Measurements from ENCODE around the gene GNAL. TPM values are rescaled to one million over a fixed set of nuclear protein-coding genes. Genes with fewer than 3 reads are reported as not detected.
"Not testable (repeated sequence)": the region's sequence is repeated elsewhere in the genome, so short reads cannot be mapped to it uniquely, and the experiment has no call there.

Gene GNAL
- total RNA-seq, 4 donors from 2014 or later = 4.4 to 35.4 (median 9.1) TPM

DNA sequence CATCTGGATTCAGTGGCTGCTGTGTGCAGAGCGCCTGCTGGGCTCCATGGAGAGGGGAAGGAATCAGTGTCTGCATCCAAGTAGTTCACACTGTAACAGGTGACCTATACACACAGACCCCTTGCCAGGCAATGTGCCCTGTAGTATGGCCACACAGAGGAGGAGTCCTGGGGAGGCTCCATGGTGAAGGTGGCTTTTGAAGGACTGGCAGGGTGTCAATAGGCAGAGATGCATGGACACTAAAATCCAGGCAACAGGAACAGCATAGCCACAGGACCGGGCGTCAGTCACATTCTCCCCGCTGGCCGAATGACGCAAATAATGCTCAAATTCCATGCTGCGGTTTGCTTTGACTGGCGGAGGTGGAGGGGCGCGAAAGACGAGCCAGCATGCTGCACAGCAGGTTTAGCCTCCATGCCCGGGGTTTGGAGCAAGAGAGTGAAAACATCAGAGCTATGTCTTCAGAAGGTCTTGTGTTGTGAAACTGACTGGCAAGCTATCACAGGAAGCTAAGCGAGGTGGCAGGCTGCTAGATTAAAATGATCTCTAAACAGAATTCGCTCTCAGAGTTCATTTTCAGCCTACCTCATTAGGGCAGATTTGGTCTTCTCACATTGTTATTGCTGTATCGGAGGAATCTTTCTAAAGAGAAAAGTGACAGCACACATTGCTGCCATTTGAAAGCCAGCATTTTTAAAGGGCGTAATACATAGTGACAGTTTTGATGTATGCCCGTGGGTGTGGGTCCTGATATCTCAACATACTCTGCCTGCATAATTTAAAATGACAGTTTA lies 161.0 kb downstream of the GNAL start:
- Histone ChIP-seq H3K9me3 (no peaks in the 10 kb centered on the region), H3K4me3 (peak overlapping the region; percentile 72 to 92 (median 84)), H3K27ac (peak overlapping the region; percentile 90 to 99 (median 96)), H3K36me3 (peaks cover 0 to 21% of the 10 kb centered on the region in 2 donors), H3K27me3 (no peaks in the 10 kb centered on the region), H3K4me1 (peaks cover 14 to 29% of the 10 kb centered on the region in 2 donors)
- TF ChIP-seq, protein P1, sequence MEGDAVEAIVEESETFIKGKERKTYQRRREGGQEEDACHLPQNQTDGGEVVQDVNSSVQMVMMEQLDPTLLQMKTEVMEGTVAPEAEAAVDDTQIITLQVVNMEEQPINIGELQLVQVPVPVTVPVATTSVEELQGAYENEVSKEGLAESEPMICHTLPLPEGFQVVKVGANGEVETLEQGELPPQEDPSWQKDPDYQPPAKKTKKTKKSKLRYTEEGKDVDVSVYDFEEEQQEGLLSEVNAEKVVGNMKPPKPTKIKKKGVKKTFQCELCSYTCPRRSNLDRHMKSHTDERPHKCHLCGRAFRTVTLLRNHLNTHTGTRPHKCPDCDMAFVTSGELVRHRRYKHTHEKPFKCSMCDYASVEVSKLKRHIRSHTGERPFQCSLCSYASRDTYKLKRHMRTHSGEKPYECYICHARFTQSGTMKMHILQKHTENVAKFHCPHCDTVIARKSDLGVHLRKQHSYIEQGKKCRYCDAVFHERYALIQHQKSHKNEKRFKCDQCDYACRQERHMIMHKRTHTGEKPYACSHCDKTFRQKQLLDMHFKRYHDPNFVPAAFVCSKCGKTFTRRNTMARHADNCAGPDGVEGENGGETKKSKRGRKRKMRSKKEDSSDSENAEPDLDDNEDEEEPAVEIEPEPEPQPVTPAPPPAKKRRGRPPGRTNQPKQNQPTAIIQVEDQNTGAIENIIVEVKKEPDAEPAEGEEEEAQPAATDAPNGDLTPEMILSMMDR (IDR thresholded peaks at IDR 0.05 in 4 of 5, conservative IDR thresholded peaks at IDR 0.05 in 1 of 5) = no peak
- TF ChIP-seq POLR2A (IDR thresholded peaks at IDR 0.05) = peak; percentile 41 to 61
- ATAC-seq (peak; percentile 76 to 77), DNase-seq (peak; percentile 82 to 96)
- intact Hi-C loops (cut with DNase I; ENCODE audit: low total_unique reads) = loop anchor here (1.0 to 10.0 kb wide), 7 partner anchors 10 to 1315 kb away; partner anchors contain the start of genes IMPA2 and SEH1L
- in situ Hi-C loops (cut with MboI; ENCODE audit: low sequenced_read_pairs in 4 of 4) = loop anchor here in 2 of 4 donors (10.0 to 25.0 kb wide), 2 partner anchors 145 to 663 kb away; no protein-coding TSS in a partner anchor

DNA sequence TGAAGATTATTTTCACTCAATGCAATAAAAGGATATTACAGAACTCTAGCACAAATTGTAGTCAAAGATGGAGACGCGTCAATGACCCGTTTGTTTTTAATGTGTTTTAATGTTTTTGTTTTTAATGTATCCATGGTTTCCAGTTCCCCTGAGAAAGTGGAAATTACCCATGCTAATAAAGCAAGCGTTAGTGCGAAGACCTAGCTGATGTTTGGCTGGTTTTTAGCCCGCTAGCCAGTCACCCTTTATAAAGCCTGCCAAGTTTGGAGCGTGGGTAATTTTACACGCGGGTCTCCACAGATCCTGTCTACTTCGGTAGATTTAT lies 161.7 kb downstream of the GNAL start:
- peak overlapping the region; percentile 90 to 99 (median 96) for H3K27ac ChIP-seq
- TF ChIP-seq, protein P1 (IDR thresholded peaks at IDR 0.05 in 4 of 5, conservative IDR thresholded peaks at IDR 0.05 in 1 of 5) = no peak
- no peak for TF ChIP-seq POLR2A (IDR thresholded peaks at IDR 0.05)
- peak; percentile 43 to 44 for ATAC-seq
- no peaks in the 10 kb centered on the region for H3K27me3 ChIP-seq
- H3K36me3 ChIP-seq = peaks cover 0 to 25% of the 10 kb centered on the region in 2 donors
- intact Hi-C loops (cut with DNase I; ENCODE audit: low total_unique reads) = loop anchor here (1.0 to 10.0 kb wide), 6 partner anchors 10 to 1316 kb away; partner anchors contain the start of genes IMPA2 and SEH1L
- in situ Hi-C loops (cut with MboI; ENCODE audit: low sequenced_read_pairs in 4 of 4) = loop anchor here in 2 of 4 donors (10.0 to 25.0 kb wide), 2 partner anchors 144 to 663 kb away; no protein-coding TSS in a partner anchor
- peak overlapping the region; percentile 72 to 92 (median 84) for H3K4me3 ChIP-seq
- peaks cover 20 to 34% of the 10 kb centered on the region in 2 donors for H3K4me1 ChIP-seq
- no peak for DNase-seq
- H3K9me3 ChIP-seq = no peaks in the 10 kb centered on the region

DNA sequence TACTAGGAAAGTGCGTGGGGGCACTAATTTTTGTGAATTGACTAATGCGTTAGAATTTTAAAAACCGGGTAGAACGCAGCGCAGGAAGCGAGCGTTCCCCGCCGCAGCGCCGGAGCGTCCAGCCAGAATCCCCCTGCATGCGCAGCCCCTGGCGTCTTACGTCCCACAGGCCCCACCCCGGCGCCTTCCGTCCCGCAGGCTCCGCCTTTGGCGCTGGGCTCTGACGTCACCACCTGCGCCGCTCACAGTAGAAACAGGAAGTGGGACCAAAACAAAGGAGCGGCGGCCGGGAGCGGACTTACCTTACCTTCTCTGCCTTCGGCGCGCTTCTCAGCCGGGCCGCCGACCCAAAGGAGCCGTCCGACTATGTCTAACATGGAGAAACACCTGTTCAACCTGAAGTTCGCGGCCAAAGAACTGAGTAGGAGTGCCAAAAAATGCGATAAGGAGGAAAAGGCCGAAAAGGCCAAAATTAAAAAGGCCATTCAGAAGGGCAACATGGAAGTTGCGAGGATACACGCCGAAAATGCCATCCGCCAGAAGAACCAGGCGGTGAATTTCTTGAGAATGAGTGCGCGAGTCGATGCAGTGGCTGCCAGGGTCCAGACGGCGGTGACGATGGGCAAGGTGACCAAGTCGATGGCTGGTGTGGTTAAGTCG lies 162.2 kb downstream of the GNAL start, which contains the start of gene CHMP1B:
CHMP1B (plus strand) TSS at position 268 of the 660 bp plus-strand sequence; CDS start at position 367, 99 bp downstream.
- ATAC-seq (peak; percentile 59 to 68), DNase-seq (peak; percentile 97 to 99)
- intact Hi-C loops (cut with DNase I; ENCODE audit: low total_unique reads) (loop anchor here (2.0 to 10.0 kb wide), 5 partner anchors 96 to 1316 kb away; partner anchors contain the start of genes IMPA2 and SEH1L), in situ Hi-C loops (cut with MboI; ENCODE audit: low sequenced_read_pairs in 4 of 4) (loop anchor here in 2 of 4 donors (10.0 to 25.0 kb wide), 2 partner anchors 144 to 664 kb away; no protein-coding TSS in a partner anchor)
- H3K4me1 ChIP-seq = peaks cover 25 to 38% of the 10 kb centered on the region in 2 donors
- H3K4me3 ChIP-seq = peak within 1 kb of the TSS; percentile 72 to 92 (median 84)
- no peaks in the 10 kb centered on the region for H3K27me3 ChIP-seq
- TF ChIP-seq, protein P1 (IDR thresholded peaks at IDR 0.05 in 4 of 5, conservative IDR thresholded peaks at IDR 0.05 in 1 of 5) = peak in 1 of 5 experiments; percentile 21
- peak; percentile 100 for TF ChIP-seq POLR2A (IDR thresholded peaks at IDR 0.05)
- peak within 1 kb of the TSS; percentile 90 to 99 (median 96) for H3K27ac ChIP-seq
- H3K36me3 ChIP-seq = peaks cover 0 to 25% of the 10 kb centered on the region in 2 donors
- no peaks in the 10 kb centered on the region for H3K9me3 ChIP-seq

DNA sequence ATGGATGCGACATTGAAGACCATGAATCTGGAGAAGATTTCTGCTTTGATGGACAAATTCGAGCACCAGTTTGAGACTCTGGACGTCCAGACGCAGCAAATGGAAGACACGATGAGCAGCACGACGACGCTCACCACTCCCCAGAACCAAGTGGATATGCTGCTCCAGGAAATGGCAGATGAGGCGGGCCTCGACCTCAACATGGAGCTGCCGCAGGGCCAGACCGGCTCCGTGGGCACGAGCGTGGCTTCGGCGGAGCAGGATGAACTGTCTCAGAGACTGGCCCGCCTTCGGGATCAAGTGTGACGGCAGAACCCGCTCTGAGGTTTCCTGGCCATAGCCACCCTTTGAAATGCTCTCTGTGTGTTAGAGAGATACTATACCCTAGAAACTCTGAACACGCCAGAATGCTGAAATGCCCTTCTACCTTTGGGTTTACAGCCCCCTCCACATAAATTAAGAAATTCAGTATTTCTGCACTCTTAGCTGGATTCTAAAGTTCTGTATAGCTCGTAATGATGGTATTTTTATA lies 162.8 kb downstream of the GNAL start:
- DNase-seq = peak in 1 of 2 donors; percentile 60
- H3K9me3 ChIP-seq = no peaks in the 10 kb centered on the region
- H3K4me3 ChIP-seq = peak overlapping the region; percentile 72 to 92 (median 84)
- no peaks in the 10 kb centered on the region for H3K27me3 ChIP-seq
- peaks cover 0 to 25% of the 10 kb centered on the region in 2 donors for H3K36me3 ChIP-seq
- H3K4me1 ChIP-seq = peaks cover 31 to 44% of the 10 kb centered on the region in 2 donors
- peak overlapping the region; percentile 90 to 99 (median 96) for H3K27ac ChIP-seq
- TF ChIP-seq, protein P1 (IDR thresholded peaks at IDR 0.05 in 4 of 5, conservative IDR thresholded peaks at IDR 0.05 in 1 of 5) = no peak
- no peak for TF ChIP-seq POLR2A (IDR thresholded peaks at IDR 0.05)
- ATAC-seq = peak; percentile 4 to 6
- in situ Hi-C loops (cut with MboI; ENCODE audit: low sequenced_read_pairs in 4 of 4) (loop anchor here in 2 of 4 donors (10.0 to 25.0 kb wide), 2 partner anchors 143 to 665 kb away; no protein-coding TSS in a partner anchor), intact Hi-C loops (cut with DNase I; ENCODE audit: low total_unique reads) (loop anchor here (2.0 to 10.0 kb wide), 5 partner anchors 95 to 1317 kb away; partner anchors contain the start of genes IMPA2 and SEH1L)

DNA sequence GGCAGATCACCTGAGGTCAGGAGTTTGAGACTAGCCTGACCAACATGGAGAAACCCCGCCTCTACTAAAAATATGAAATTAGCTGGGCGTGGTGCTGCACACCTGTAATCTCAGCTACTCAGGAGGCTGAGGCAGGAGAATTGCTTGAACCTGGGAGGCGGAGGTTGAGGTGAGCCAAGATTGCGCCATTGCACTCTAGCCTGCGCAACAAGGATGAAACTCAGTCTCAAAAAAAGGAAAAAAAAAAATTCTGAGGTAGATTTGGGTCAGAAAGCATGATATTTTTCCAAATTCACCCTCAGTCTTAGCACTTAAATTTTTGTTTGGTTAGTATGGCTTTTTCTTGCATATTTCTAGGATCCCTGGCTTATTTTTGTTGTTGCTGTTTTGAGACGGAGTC lies 165.5 kb downstream of the GNAL start:
- ATAC-seq, H3K27me3 ChIP-seq, DNase-seq, H3K9me3 ChIP-seq: not testable (repeated sequence)
- Histone ChIP-seq H3K36me3 (peaks cover 0 to 25% of the 10 kb centered on the region in 2 donors), H3K4me1 (peaks cover 30 to 58% of the 10 kb centered on the region in 2 donors), H3K4me3 (peak overlapping the region; percentile 72 to 92 (median 84)), H3K27ac (peak overlapping the region; percentile 90 to 99 (median 96))
- in situ Hi-C loops (cut with MboI; ENCODE audit: low sequenced_read_pairs in 4 of 4) (loop anchor here in 2 of 4 donors (10.0 to 25.0 kb wide), 2 partner anchors 140 to 667 kb away; no protein-coding TSS in a partner anchor), intact Hi-C loops (cut with DNase I; ENCODE audit: low total_unique reads) (loop anchor here (5.0 to 10.0 kb wide), 3 partner anchors 680 to 1320 kb away; partner anchors contain the start of gene SEH1L)
